K562 (cell line): Measurements from ENCODE around the gene GRIA4. TPM values are rescaled to one million over a fixed set of nuclear protein-coding genes. Genes with fewer than 3 reads are reported as not detected.
A peak's percentile ranks its signal among the peaks of the same experiment; 100 is the strongest.

Experiments used
- ATAC-seq: fragments of 200-7000 bp; cut with Tn5 transposase; 3 replicates; pipeline ENCODE4 v1.9.1; 2020; ENCODE audit warnings: moderate library complexity
- BruUV-seq: library from RNA; stranded (reverse); fragments of 400-500 nt; replicated peaks from 2 replicates; lab custom pipeline; 2021; lab: Mats Ljungman, UMichigan
- CTCF ChIA-PET: fragments of 300-600 bp; formaldehyde crosslinking; extraction: SDS; loops from one replicate; lab custom pipeline; 2021; ENCODE audit warnings: low intra/inter-chr PET ratio; lab: Yijun Ruan, JAX
- POLR2A ChIA-PET: fragments of 300-600, 350-650 bp; sonication (Branson Sonifier 250); formaldehyde crosslinking; extraction: SDS; loops from one replicate; lab custom pipeline; 2021; ENCODE audit warnings: antibody characterized with exemption, inconsistent platforms; lab: Yijun Ruan, JAX
- DNase-seq, 4 experiments: peaks; one replicate each; pipeline versions ENCODE4 v3.0.0 to v3.0.0-alpha.2; 2011 to 2018; ENCODE audit warnings: low spot score in 3 of 4, mixed read lengths in 3 of 4; ENCODE audit errors: extremely low read depth in 1 of 4
- FAIRE-seq: peaks from 2 replicates; lab custom pipeline; 2011; peaks lifted over from hg19 to GRCh38; lab: Jason Lieb, UNC
- H2AFZ ChIP-seq: 2 replicates; pipeline ENCODE4 v1.6.0; 2011; ENCODE audit warnings: low read depth, low read length, control low read depth, inconsistent platforms
- H3K27ac ChIP-seq: fragments of 200-600 bp; 3 replicates; pipeline ENCODE4 v1.8.0; 2011; ENCODE audit warnings: low read depth, mild to moderate bottlenecking, control low read depth, inconsistent platforms, low read length, moderate library complexity, mixed read lengths; ENCODE audit errors: extremely low read depth
- H3K27me3 ChIP-seq, 2 experiments: fragments of 300-600 bp in 1 of 2; 2 replicates in 1 of 2; 3 replicates in 1 of 2; pipeline versions ENCODE4 v1.6.0 to v1.8.0; 2011; ENCODE audit warnings: inconsistent platforms in 2 of 2, low read length in 2 of 2, mild to moderate bottlenecking in 1 of 2, mixed read lengths in 1 of 2, moderate library complexity in 1 of 2; ENCODE audit not compliant: control insufficient read depth in 2 of 2, insufficient read depth in 2 of 2
- H3K36me3 ChIP-seq: fragments of 300-600 bp; 3 replicates; pipeline ENCODE4 v1.8.0; 2011; ENCODE audit warnings: mild to moderate bottlenecking, low read length, inconsistent platforms; ENCODE audit not compliant: control insufficient read depth, insufficient read depth
- H3K4me1 ChIP-seq, 2 experiments: fragments of 200-600 bp in 1 of 2; replicated peaks in 1 of 2; 2 replicates in 1 of 2; 3 replicates in 1 of 2; pipeline versions ENCODE4 v1.5.1 to v1.8.0; 2011; ENCODE audit warnings: inconsistent platforms in 2 of 2, low read length in 2 of 2, mild to moderate bottlenecking in 1 of 2, mixed read lengths in 1 of 2, moderate library complexity in 1 of 2; ENCODE audit not compliant: control insufficient read depth in 2 of 2, insufficient read depth in 2 of 2
- H3K4me2 ChIP-seq: 2 replicates; pipeline ENCODE4 v1.6.1; 2011; ENCODE audit warnings: low read length, control low read depth, inconsistent platforms, mixed read lengths; ENCODE audit not compliant: insufficient read depth
- H3K4me3 ChIP-seq: fragments of 200-600 bp; sonication (generic), shearing (Covaris generic); 2 replicates; pipeline ENCODE4 v1.5.1; 2016; ENCODE audit warnings: control low read depth, inconsistent platforms
- H3K79me2 ChIP-seq: fragments of 200-600 bp; 3 replicates; pipeline ENCODE4 v1.8.0; 2011; ENCODE audit warnings: low read length, inconsistent platforms; ENCODE audit not compliant: control insufficient read depth, insufficient read depth
- H3K9ac ChIP-seq, 2 experiments: 2 replicates each; pipeline versions ENCODE4 v1.6.0 to v1.6.1; 2011; ENCODE audit warnings: low read depth in 2 of 2, low read length in 2 of 2, control low read depth in 1 of 2, inconsistent platforms in 1 of 2, mild to moderate bottlenecking in 1 of 2, mixed read lengths in 1 of 2; ENCODE audit not compliant: insufficient read depth in 1 of 2
- H3K9me1 ChIP-seq: one replicate; pipeline ENCODE4 v1.6.0; 2011; ENCODE audit warnings: inconsistent platforms, mild to moderate bottlenecking, low read length, moderate library complexity; ENCODE audit not compliant: control insufficient read depth, insufficient read depth
- H3K9me3 ChIP-seq: replicated peaks from 2 replicates; pipeline ENCODE4 v1.5.1; 2011; ENCODE audit warnings: low read depth, low read length, inconsistent platforms; ENCODE audit not compliant: control insufficient read depth, insufficient read depth
- H4K20me1 ChIP-seq: replicated peaks from 2 replicates; pipeline ENCODE4 v1.6.1; 2011; ENCODE audit warnings: low read length, inconsistent platforms, mixed read lengths; ENCODE audit not compliant: control insufficient read depth, insufficient read depth
- ATF1 ChIP-seq, 2 experiments: fragments of 450-650 bp in 1 of 2; IDR thresholded peaks; 2 replicates each; pipeline ENCODE4 v1.6.1; 2016; ENCODE audit warnings: missing compliant biosample characterization in 1 of 2, missing genetic modification characterization in 1 of 2
- CEBPB ChIP-seq: fragments of 450-650 bp; IDR thresholded peaks from 2 replicates; pipeline ENCODE4 v1.6.1; 2016; ENCODE audit warnings: missing genetic modification characterization, missing compliant biosample characterization
- CXXC5 ChIP-seq: fragments of 250-450 bp; sonication (Bioruptor Pico); IDR thresholded peaks from 2 replicates; pipeline ENCODE4 v1.8.0; 2022; ENCODE audit warnings: inconsistent platforms, mild to moderate bottlenecking, moderate library complexity
- DACH1 ChIP-seq: fragments of 450-650 bp; IDR thresholded peaks from 2 replicates; pipeline ENCODE4 v1.6.1; 2018; ENCODE audit not compliant: partially characterized antibody
- L3MBTL2 ChIP-seq: fragments of 450-650 bp; IDR thresholded peaks from 2 replicates; pipeline ENCODE4 v1.6.1; 2016; ENCODE audit warnings: mild to moderate bottlenecking, moderate library complexity
- LEF1 ChIP-seq: fragments of 450-650 bp; IDR thresholded peaks from 2 replicates; pipeline ENCODE4 v1.6.1; 2016; ENCODE audit warnings: mild to moderate bottlenecking
- MAZ ChIP-seq, 2 experiments: fragments of 450-650 bp in 1 of 2; sonication (generic) in 1 of 2; formaldehyde crosslinking; IDR thresholded peaks in 1 of 2; conservative IDR thresholded peaks in 1 of 2; 2 replicates each; pipeline versions ENCODE4 v1.4.0 to v1.5.0; 2020; ENCODE audit warnings: mild to moderate bottlenecking in 1 of 2, missing genetic modification reagents in 1 of 2
- NFE2L1 ChIP-seq: fragments of 450-650 bp; IDR thresholded peaks from 2 replicates; pipeline ENCODE4 v1.6.1; 2016; ENCODE audit warnings: missing genetic modification characterization, low read depth, mild to moderate bottlenecking, missing compliant biosample characterization, moderate library complexity, borderline replicate concordance
- RBFOX2 ChIP-seq: fragments of 200-400 bp; formaldehyde crosslinking; IDR thresholded peaks from 2 replicates; pipeline ENCODE4 v1.6.1; 2017; ENCODE audit warnings: low read depth, mild to moderate bottlenecking, low read length, moderate library complexity
- RBM15 ChIP-seq: fragments of 200-400 bp; formaldehyde crosslinking; IDR thresholded peaks from 2 replicates; pipeline ENCODE4 v1.6.1; 2018; ENCODE audit warnings: mild to moderate bottlenecking, low read length, moderate library complexity; ENCODE audit not compliant: insufficient read depth
- YY1 ChIP-seq, 3 experiments: IDR thresholded peaks; 2 replicates each; pipeline ENCODE4 v1.6.1; 2011; ENCODE audit warnings: low read length in 2 of 3, mild to moderate bottlenecking in 2 of 3, moderate library complexity in 2 of 3, borderline replicate concordance in 1 of 3, control low read depth in 1 of 3, low read depth in 1 of 3; ENCODE audit not compliant: insufficient read depth in 3 of 3, insufficient replicate concordance in 2 of 3, control insufficient read depth in 1 of 3, insufficient read length in 1 of 3; ENCODE audit errors: extremely low read depth in 1 of 3
- ZNF3 ChIP-seq: fragments of 250-450 bp; sonication (Bioruptor Pico); IDR thresholded peaks from 2 replicates; pipeline ENCODE4 v1.5.0; 2021; ENCODE audit warnings: mild to moderate bottlenecking, moderate library complexity
- WGBS: fragments of 100-300 bp; shearing (Covaris generic); methylation state at CpG from one replicate; pipeline ENCODE4 v1.1.6; 2016; ENCODE audit warnings: low coverage, mixed read lengths; ENCODE audit not compliant: insufficient coverage; ENCODE audit errors: missing lambda C conversion rate; 5-methylcytosine and 5-hydroxymethylcytosine counted together
- in situ Hi-C: fragments of 300-500 bp; cut with MboI; formaldehyde crosslinking; loops from 4 replicates; pipeline ENCODE4 v1.15.0; 2018; ENCODE audit warnings: inconsistent platforms, mixed read lengths
- intact Hi-C: fragments of 100-400 bp; cut with micrococcal nuclease; formaldehyde crosslinking; loops from 2 replicates; pipeline ENCODE4 v1.14.2; 2022
- polyA plus RNA-seq, 8 experiments: library from polyadenylated mRNA; depleted of rRNA in 4 of 8; stranded (reverse) in 5 of 8; unstranded in 3 of 8; fragments of >200 nt; fragmentation: Nextera tagmentation in 2 of 8; fragmentation: Illumina TruSeq in 1 of 8; extraction: Ambion mirVana in 2 of 8; extraction: Trizol in 1 of 8; gene quantifications; 2 replicates each; pipeline versions ENCODE4 v1.2.1 to v1.2.3, GENCODE V29; 2011 to 2014; ENCODE audit warnings: inconsistent platforms in 1 of 8, missing spikeins in 1 of 8
- total RNA-seq, 7 experiments: library from RNA; depleted of rRNA in 6 of 7; stranded (reverse); fragments of >200 nt in 6 of 7; fragmentation: Illumina TruSeq in 2 of 7; extraction: Trizol in 2 of 7; gene quantifications; 2 replicates each; pipeline versions ENCODE4 v1.2.1 to v1.2.3, GENCODE V29; 2011 to 2021; ENCODE audit warnings: low replicate concordance in 1 of 7
- TF ChIP-seq, protein P1 (sequence below): sonication (generic); formaldehyde crosslinking; IDR thresholded peaks from 2 replicates; pipeline ENCODE4 v1.8.0; 2022; ENCODE audit warnings: missing genetic modification reagents, mild to moderate bottlenecking, moderate library complexity, borderline replicate concordance
- TF ChIP-seq, protein P2 (sequence below): IDR thresholded peaks from 2 replicates; pipeline ENCODE4 v1.6.1; 2012; ENCODE audit warnings: low read depth, low read length, improper control_type of control experiment, borderline replicate concordance

The GRIA4 gene
- total and polyA plus RNA-seq, 9 of the 15 experiments (the other 6 are each of a cell fraction or from before 2014, with no cell fraction given), result not detected

DNA sequence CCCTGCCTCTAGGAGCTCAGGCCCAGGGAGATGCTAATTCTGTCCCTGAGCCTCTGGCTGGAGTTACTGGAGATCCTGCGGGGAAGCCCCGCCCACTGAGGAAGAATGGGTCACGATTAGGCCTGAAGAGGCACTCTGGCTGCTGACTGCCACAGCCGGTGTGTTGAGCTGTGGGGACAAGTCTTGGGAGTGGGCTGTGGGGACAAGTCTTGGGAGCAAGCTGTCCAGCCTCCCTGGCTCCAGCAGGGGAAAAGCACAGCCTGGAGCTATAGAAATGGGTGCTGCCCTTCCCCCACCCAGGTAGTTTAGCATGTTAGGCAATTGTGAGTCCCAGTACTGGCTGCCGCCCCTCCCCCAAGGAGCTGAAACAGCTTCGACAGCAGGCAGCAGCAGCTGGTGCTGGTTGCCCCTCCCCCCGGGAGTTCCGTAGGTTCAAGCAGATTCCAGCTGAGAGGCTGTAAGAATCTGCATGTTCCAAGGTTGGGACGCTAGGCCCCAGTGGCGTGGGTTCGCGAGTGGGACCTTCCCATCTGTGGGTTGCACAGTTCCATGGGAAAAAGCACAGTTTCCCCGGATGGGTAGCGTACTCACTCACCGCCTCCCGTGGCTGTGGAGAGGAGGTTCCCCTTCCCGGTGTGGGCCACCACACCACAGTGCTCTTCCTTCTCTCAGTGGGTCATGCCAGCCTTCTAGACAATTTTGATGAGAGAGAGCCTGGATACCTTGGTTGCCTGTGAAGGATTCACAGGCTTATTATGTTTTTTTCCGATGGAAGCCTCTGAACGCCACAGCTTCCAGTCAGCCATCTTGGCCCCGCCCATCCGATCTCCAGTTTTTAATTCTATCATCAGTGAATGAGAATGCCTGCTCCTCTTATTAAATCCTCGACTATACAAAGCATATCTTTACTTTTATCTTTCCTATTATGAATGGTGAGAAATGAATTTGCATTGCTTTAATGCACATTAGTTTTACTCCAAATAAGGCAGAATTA lies 350.7 kb downstream of the GRIA4 start:
- Histone ChIP-seq H3K27ac (no peak overlapping the region), H3K36me3 (no peaks in the 10 kb centered on the region), H3K4me3 (peak overlapping the region; percentile 41), H3K9me1 (no peaks in the 10 kb centered on the region), H3K9ac (peak overlapping the region; percentile 34 to 81; a peak in 3 of 4 replicates), H3K79me2 (no peaks in the 10 kb centered on the region), H3K27me3 (no peaks in the 10 kb centered on the region), H3K4me2 (peak overlapping the region; percentile 73), H3K4me1 (no peaks in the 10 kb centered on the region), H3K9me3 (no peaks in the 10 kb centered on the region), H2AFZ (peak overlapping the region; percentile 93), H4K20me1 (no peaks in the 10 kb centered on the region)
- CTCF ChIA-PET, result no interaction called here
- DNase-seq, result peak; percentile 8 to 51 (median 14)
- in situ Hi-C loops (no loop called here), intact Hi-C loops (no loop called here)
- WGBS, result under 1% methylated on average over 21 of the region's 22 CpGs
- FAIRE-seq, result no peak
- peak; percentile 84 for ATAC-seq
- TF ChIP-seq MAZ (CRISPR knock-in tag; conservative IDR thresholded peaks at IDR 0.05 in 1 of 2, IDR thresholded peaks at IDR 0.05 in 1 of 2) (0 out of 4 replicates have a peak, but pooled peaks of 1 of the 2 experiments have one; percentile 46), NFE2L1 (tag) (no peak), YY1 (IDR thresholded peaks at IDR 0.05; ENCODE audit: borderline replicate concordance in 1 of 3, control insufficient read depth in 1 of 3, extremely low read depth in 1 of 3, insufficient read depth in 3 of 3, insufficient read length in 1 of 3, insufficient replicate concordance in 2 of 3, low read depth in 1 of 3, low read length in 2 of 3) (peak in 1 of 3 experiments; percentile 72), RBFOX2 (0 out of 2 replicates have a peak, but pooled peaks have one; percentile 22), ZNF3 (no peak), RBM15 (no peak), DACH1 (peak; percentile 9), CXXC5 (CRISPR knock-in tag) (peak; percentile 12; the same call in 1 of the 2 replicates), L3MBTL2 (peak; percentile 16; the same call in 1 of the 2 replicates), ATF1 (CRISPR knock-in tag; IDR thresholded peaks at IDR 0.05) (no peak), ATF1 (tag; IDR thresholded peaks at IDR 0.05) (peak; percentile 45), CEBPB (tag) (peak; percentile 79), LEF1 (peak; percentile 29; the same call in 1 of the 2 replicates)
- TF ChIP-seq, protein P1, sequence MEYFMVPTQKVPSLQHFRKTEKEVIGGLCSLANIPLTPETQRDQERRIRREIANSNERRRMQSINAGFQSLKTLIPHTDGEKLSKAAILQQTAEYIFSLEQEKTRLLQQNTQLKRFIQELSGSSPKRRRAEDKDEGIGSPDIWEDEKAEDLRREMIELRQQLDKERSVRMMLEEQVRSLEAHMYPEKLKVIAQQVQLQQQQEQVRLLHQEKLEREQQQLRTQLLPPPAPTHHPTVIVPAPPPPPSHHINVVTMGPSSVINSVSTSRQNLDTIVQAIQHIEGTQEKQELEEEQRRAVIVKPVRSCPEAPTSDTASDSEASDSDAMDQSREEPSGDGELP, result peak; percentile 81; the same call in 1 of the 2 replicates
- TF ChIP-seq, protein P2, sequence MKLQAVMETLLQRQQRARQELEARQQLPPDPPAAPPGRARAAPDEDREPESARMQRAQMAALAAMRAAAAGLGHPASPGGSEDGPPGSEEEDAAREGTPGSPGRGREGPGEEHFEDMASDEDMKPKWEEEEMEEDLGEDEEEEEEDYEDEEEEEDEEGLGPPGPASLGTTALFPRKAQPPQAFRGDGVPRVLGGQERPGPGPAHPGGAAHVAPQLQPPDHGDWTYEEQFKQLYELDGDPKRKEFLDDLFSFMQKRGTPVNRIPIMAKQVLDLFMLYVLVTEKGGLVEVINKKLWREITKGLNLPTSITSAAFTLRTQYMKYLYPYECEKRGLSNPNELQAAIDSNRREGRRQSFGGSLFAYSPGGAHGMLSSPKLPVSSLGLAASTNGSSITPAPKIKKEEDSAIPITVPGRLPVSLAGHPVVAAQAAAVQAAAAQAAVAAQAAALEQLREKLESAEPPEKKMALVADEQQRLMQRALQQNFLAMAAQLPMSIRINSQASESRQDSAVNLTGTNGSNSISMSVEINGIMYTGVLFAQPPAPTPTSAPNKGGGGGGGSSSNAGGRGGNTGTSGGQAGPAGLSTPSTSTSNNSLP, result no peak
- POLR2A ChIA-PET, result interaction anchor here (0.7 to 1.3 kb wide), 3 partner anchors 10 to 27 kb away, joined by 3 read pairs; no protein-coding TSS in a partner anchor
- no TSS peak for BruUV-seq
